ENCODE results near the gene CMTM5.

The CMTM5 gene

GRCh38 chr14:23403908-23404307, 27.1 kb downstream of the CMTM5 start:
- DNase-seq (ENCODE audit: low read depth in 2 of 2): no peak
- no peak overlapping the region for H3K4me3 ChIP-seq (replicated peaks in 1 of 2; ENCODE audit: low read depth in 2 of 2, low read length in 2 of 2)
- TF ChIP-seq, protein P1, sequence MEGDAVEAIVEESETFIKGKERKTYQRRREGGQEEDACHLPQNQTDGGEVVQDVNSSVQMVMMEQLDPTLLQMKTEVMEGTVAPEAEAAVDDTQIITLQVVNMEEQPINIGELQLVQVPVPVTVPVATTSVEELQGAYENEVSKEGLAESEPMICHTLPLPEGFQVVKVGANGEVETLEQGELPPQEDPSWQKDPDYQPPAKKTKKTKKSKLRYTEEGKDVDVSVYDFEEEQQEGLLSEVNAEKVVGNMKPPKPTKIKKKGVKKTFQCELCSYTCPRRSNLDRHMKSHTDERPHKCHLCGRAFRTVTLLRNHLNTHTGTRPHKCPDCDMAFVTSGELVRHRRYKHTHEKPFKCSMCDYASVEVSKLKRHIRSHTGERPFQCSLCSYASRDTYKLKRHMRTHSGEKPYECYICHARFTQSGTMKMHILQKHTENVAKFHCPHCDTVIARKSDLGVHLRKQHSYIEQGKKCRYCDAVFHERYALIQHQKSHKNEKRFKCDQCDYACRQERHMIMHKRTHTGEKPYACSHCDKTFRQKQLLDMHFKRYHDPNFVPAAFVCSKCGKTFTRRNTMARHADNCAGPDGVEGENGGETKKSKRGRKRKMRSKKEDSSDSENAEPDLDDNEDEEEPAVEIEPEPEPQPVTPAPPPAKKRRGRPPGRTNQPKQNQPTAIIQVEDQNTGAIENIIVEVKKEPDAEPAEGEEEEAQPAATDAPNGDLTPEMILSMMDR (IDR thresholded peaks at IDR 0.05; ENCODE audit: low read depth, low read length): no peak

GRCh38 chr14:23404331-23404900, 27.6 kb downstream of the CMTM5 start:
- no peak for DNase-seq (ENCODE audit: low read depth in 2 of 2)
- H3K4me3 ChIP-seq (replicated peaks in 1 of 2; ENCODE audit: low read depth in 2 of 2, low read length in 2 of 2): no peak overlapping the region
- TF ChIP-seq, protein P1 (IDR thresholded peaks at IDR 0.05; ENCODE audit: low read depth, low read length): no peak

GRCh38 chr14:23405096-23405495, 28.2 kb downstream of the CMTM5 start:
- TF ChIP-seq, protein P1 (IDR thresholded peaks at IDR 0.05; ENCODE audit: low read depth, low read length): no peak

GRCh38 chr14:23405516-23406025, 28.7 kb downstream of the CMTM5 start:
- TF ChIP-seq, protein P1 (IDR thresholded peaks at IDR 0.05; ENCODE audit: low read depth, low read length): no peak
- no peak overlapping the region for H3K4me3 ChIP-seq (replicated peaks in 1 of 2; ENCODE audit: low read depth in 2 of 2, low read length in 2 of 2)
- DNase-seq (ENCODE audit: low read depth in 2 of 2): no peak

More at GRCh38 chr14:23405096-23405495, 28.2 kb downstream of the CMTM5 start:
- H3K4me3 ChIP-seq (replicated peaks in 1 of 2; ENCODE audit: low read depth in 2 of 2, low read length in 2 of 2): no peak overlapping the region
- no peak for DNase-seq (ENCODE audit: low read depth in 2 of 2)

- TF ChIP-seq, protein P1 (IDR thresholded peaks at IDR 0.05; ENCODE audit: low read depth, low read length): no peak
- H3K4me3 ChIP-seq (replicated peaks in 1 of 2; ENCODE audit: low read depth in 2 of 2, low read length in 2 of 2): no peak overlapping the region
- DNase-seq (ENCODE audit: low read depth in 2 of 2): no peak
These were observed 29.4 kb downstream of the CMTM5 start for GRCh38 chr14:23406244-23406643.

DNA sequence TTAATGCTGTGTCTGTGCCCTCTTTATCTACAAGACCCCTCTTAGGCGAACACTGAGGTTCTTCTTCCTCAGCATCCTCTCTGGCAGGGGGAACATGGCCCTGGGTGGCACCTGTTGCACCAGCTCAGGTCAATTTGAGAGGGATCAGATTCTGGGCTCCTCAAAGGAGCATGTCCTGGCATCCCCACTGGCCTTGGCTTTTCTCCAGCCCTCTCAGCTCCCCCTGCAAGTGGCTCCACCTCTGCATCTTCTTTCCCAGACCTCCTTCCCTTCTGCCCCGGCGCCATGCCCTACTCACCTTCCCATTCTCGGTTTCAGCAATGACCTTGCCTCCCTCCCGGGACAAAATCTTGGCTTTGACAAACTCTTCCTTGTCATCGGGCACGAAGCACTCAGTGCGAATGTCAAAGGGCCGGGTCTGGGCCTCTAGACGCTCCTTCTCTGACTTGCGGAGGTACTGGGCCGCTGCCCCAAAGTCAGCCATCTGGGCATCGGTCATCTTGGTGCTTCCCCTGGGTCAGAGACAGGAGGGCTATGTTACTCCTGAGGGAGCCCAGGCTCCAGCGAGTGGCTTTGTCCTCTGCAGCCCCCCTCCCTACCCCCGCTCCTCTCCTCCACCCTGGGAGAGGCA, 30.0 kb downstream of the CMTM5 start:
- TF ChIP-seq, protein P1 (IDR thresholded peaks at IDR 0.05; ENCODE audit: low read depth, low read length): no peak
- H3K4me3 ChIP-seq (replicated peaks in 1 of 2; ENCODE audit: low read depth in 2 of 2, low read length in 2 of 2): no peak overlapping the region
- no peak for DNase-seq (ENCODE audit: low read depth in 2 of 2)

Data from cardiac fibroblast (primary cell).